ENCODE measurements around the gene RPS15. TPM values are rescaled to one million over a fixed set of nuclear protein-coding genes. Genes with fewer than 3 reads are reported as not detected.

The RPS15 gene
- total RNA-seq, 6 donors from 2014 or later: 825 to 2,012 (median 1,317) TPM

DNA sequence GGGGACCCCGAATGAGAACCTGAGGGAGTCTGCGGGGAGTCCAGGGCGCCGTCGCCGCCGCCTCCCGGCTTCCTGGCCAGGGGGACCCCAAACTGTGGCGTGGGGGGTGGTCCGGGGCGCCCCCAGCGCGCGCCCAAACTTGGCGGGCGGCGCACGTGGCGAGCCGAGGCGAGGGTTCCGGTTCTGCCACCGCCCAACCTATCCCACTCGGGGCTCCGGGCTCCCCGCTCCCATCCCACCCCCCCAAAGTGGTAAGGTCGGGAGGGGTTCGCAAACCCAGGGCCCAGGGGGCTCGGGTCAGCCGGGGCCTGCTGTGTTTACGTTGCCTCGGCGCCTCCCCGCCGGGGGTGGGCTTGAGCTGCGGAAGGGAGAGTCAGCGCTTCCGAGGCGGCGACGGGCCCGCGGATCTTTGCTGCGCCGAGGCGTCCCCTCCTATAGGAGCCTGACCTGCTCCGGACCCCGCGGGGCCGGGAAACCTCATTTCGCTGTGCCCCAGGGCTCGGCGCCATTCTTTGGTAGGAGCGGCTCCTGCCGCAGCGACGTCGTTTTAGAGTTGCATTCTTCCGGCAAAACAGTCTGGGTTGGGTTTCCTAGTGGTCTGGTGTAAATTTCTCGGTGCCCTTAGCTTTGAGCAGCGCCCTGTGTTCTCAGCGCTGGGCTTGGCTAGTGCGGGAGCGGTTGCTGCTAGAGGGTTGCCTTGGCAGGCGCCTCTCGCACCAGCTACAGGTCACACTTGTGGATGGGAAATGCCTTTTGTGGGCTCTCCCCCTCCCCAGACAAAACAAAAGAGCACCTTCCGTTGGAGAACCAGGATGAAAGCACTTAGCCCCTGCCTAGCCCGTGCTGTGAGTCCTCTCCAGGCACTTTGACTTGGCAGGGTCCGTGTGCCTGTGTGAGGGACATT is 29.6 kb upstream of the RPS15 start:
- WGBS, 2 donors: 2 to 6% methylated on average over 3 to 38 of the region's 69 CpGs
- ATAC-seq (ENCODE audit: low FRiP score in 2 of 2) (peak; percentile 25 to 58), DNase-seq (peak; percentile 77 to 92)

GRCh38 chr19:1409204-1410005 is 28.8 kb upstream of the RPS15 start:
- Histone ChIP-seq H3K36me3 (peaks cover 0 to 18% (median 11%) of the 10 kb centered on the region in 4 donors), H3K27me3 (no peaks in the 10 kb centered on the region), H3K27ac (peak overlapping the region; percentile 95 to 98 (median 98)), H3K9me3 (no peaks in the 10 kb centered on the region), H3K4me3 (peak overlapping the region; percentile 93 to 100 (median 98)), H3K4me1 (peaks cover 48 to 65% (median 60%) of the 10 kb centered on the region in 4 donors)
- peak in 1 of 2 donors; percentile 76 for DNase-seq
- 0 to 59% methylated on average over 2 to 21 of the region's 33 CpGs for WGBS, 2 donors
- TF ChIP-seq POLR2AphosphoS5 (IDR thresholded peaks at IDR 0.05) (no peak), POLR2A (IDR thresholded peaks at IDR 0.05) (no peak), EP300 (IDR thresholded peaks at IDR 0.05) (no peak)
- TF ChIP-seq, protein P1, sequence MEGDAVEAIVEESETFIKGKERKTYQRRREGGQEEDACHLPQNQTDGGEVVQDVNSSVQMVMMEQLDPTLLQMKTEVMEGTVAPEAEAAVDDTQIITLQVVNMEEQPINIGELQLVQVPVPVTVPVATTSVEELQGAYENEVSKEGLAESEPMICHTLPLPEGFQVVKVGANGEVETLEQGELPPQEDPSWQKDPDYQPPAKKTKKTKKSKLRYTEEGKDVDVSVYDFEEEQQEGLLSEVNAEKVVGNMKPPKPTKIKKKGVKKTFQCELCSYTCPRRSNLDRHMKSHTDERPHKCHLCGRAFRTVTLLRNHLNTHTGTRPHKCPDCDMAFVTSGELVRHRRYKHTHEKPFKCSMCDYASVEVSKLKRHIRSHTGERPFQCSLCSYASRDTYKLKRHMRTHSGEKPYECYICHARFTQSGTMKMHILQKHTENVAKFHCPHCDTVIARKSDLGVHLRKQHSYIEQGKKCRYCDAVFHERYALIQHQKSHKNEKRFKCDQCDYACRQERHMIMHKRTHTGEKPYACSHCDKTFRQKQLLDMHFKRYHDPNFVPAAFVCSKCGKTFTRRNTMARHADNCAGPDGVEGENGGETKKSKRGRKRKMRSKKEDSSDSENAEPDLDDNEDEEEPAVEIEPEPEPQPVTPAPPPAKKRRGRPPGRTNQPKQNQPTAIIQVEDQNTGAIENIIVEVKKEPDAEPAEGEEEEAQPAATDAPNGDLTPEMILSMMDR (IDR thresholded peaks at IDR 0.05): no peak
- no peak for ATAC-seq (ENCODE audit: low FRiP score in 2 of 2)

More for the DNA sequence above, 29.6 kb upstream of the RPS15 start:
- Histone ChIP-seq H3K4me1 (peaks cover 46 to 58% (median 52%) of the 10 kb centered on the region in 4 donors), H3K9me3 (no peaks in the 10 kb centered on the region), H3K36me3 (peaks cover 0 to 17% (median 10%) of the 10 kb centered on the region in 4 donors), H3K4me3 (peak overlapping the region; percentile 93 to 100 (median 98)), H3K27me3 (no peaks in the 10 kb centered on the region), H3K27ac (peak overlapping the region; percentile 95 to 98 (median 98))
- TF ChIP-seq EP300 (IDR thresholded peaks at IDR 0.05) (no peak), POLR2A (IDR thresholded peaks at IDR 0.05) (peak in 2 of 4 donors; percentile 40 to 62), POLR2AphosphoS5 (IDR thresholded peaks at IDR 0.05) (peak in 1 of 2 donors; percentile 33)

DNA sequence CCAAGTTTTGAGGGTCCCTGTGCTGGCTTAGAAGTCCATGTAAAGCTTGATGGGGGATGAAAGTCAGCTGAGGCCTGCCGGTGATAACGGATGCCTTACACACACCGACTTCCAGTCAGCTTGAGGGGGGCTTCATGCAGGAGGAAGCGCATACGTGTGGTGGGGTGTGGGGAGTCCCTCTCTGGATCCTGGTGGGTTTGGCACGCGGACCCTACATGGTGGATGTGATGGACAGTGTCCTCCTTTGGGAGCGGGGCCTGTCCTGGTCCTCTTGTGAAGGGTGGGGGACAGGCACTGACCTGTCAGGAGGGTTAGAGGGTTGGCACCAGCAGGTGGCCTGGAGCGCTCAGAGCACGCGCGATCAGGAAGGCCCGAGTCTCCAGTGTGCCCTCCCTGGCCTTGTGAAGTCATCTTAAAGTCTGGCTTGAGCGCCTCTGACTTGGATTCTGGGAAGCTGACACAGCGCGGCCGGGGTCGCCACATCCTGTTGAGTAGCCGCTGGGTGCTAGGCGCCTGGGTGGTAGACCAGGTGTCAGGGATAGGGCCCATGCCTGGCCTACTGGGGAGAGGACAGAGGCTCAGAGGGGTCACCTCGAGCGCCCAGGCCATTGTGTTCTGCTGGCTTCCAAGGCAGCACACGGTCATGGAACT is 27.9 kb upstream of the RPS15 start:
- Histone ChIP-seq H3K27me3 (no peaks in the 10 kb centered on the region), H3K4me3 (peak overlapping the region in 1 of 4 donors; percentile 99), H3K27ac (peak overlapping the region; percentile 95 to 98 (median 98)), H3K4me1 (peaks cover 48 to 74% (median 69%) of the 10 kb centered on the region in 4 donors), H3K9me3 (no peaks in the 10 kb centered on the region), H3K36me3 (peaks cover 0 to 18% (median 11%) of the 10 kb centered on the region in 4 donors)
- ATAC-seq (ENCODE audit: low FRiP score in 2 of 2) (no peak), DNase-seq (peak; percentile 38 to 78)
- 64 to 69% methylated on average over 21 to 23 of the region's 23 CpGs for WGBS, 2 donors
- TF ChIP-seq POLR2A (IDR thresholded peaks at IDR 0.05): no peak
- TF ChIP-seq POLR2AphosphoS5 (IDR thresholded peaks at IDR 0.05): peak in 1 of 2 donors; percentile 37

DNA sequence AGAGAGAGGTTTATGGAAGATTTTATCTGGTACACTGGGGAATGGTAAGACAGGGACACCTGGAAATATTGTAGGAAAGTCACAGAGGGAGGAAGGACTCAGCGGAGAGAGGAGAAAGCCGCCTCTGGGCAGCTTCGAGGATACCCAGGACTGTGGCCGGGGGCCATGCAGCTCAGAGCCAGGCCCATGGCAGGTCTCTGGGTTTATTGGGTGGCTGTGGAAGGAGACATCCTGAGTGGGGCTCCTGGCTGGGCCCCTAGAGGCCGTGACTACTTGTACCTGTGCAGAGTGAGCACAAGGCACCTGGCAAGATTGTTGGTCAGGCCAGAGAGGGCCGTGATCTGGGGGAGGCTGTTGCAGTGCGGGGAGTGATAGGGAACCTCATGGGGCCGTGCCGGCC is 27.4 kb upstream of the RPS15 start:
- DNase-seq (peak in 1 of 2 donors; percentile 34), ATAC-seq (ENCODE audit: low FRiP score in 2 of 2) (no peak)
- H3K27ac ChIP-seq: peak overlapping the region; percentile 44 to 98 (median 70)

More for the DNA sequence above, 27.4 kb upstream of the RPS15 start:
- no peaks in the 10 kb centered on the region for H3K9me3 ChIP-seq
- no peaks in the 10 kb centered on the region for H3K27me3 ChIP-seq
- peaks cover 51 to 79% (median 74%) of the 10 kb centered on the region in 4 donors for H3K4me1 ChIP-seq
- H3K4me3 ChIP-seq: peak overlapping the region in 1 of 4 donors; percentile 99
- H3K36me3 ChIP-seq: peaks cover 0 to 18% (median 11%) of the 10 kb centered on the region in 4 donors
- 75 to 87% methylated on average over 6 to 8 of the region's 9 CpGs for whole genome bisulfite sequencing, 2 donors
- TF ChIP-seq EP300 (IDR thresholded peaks at IDR 0.05): no peak
- TF ChIP-seq POLR2AphosphoS5 (IDR thresholded peaks at IDR 0.05): no peak
- TF ChIP-seq, protein P1 (IDR thresholded peaks at IDR 0.05): no peak
- no peak for TF ChIP-seq POLR2A (IDR thresholded peaks at IDR 0.05)

Data from upper lobe of left lung (tissue), 6 donors.